H1 (cell line): ENCODE measurements around the gene MSI2.

ENCODE experiments used
- CTCF ChIP-seq, 3 experiments: IDR thresholded peaks; 1 replicate in 2 of 3; 2 replicates in 1 of 3; pipeline versions ENCODE4 v1.5.1 to v1.6.1; 2011; ENCODE audit warnings: low read length in 3 of 3, mild to moderate bottlenecking in 3 of 3, inconsistent platforms in 2 of 3, low read depth in 1 of 3, moderate library complexity in 1 of 3; ENCODE audit not compliant: insufficient read depth in 1 of 3; ENCODE audit errors: control extremely low read depth in 1 of 3
- EP300 ChIP-seq, 2 experiments: IDR thresholded peaks; 1 replicate in 1 of 2; 2 replicates in 1 of 2; pipeline ENCODE4 v1.6.1; 2011 to 2012; ENCODE audit warnings: low read depth in 2 of 2, low read length in 2 of 2, mild to moderate bottlenecking in 2 of 2, borderline replicate concordance in 1 of 2, inconsistent platforms in 1 of 2, moderate library complexity in 1 of 2
- EZH2 ChIP-seq: fragments of 200-600 bp; sonication (generic); IDR thresholded peaks from 2 replicates; pipeline ENCODE4 v1.7.1; 2012; ENCODE audit warnings: low read depth, mild to moderate bottlenecking, moderate library complexity, low read length, inconsistent platforms; ENCODE audit not compliant: severe bottlenecking
- MAX ChIP-seq: IDR thresholded peaks from 2 replicates; pipeline ENCODE4 v1.6.1; 2012; ENCODE audit warnings: inconsistent platforms
- SIN3A ChIP-seq, 2 experiments: IDR thresholded peaks in 1 of 2; conservative IDR thresholded peaks in 1 of 2; 2 replicates each; pipeline ENCODE4 v1.6.1; 2011 to 2012; ENCODE audit warnings: low read length in 2 of 2, improper control_type of control experiment in 1 of 2, low read depth in 1 of 2, mild to moderate bottlenecking in 1 of 2
- TAF1 ChIP-seq: IDR thresholded peaks from 2 replicates; pipeline ENCODE4 v1.6.1; 2011; ENCODE audit warnings: mild to moderate bottlenecking, low read depth, low read length
- YY1 ChIP-seq: IDR thresholded peaks from 2 replicates; pipeline ENCODE4 v1.6.1; 2011; ENCODE audit warnings: low read depth, mild to moderate bottlenecking, low read length

- TF ChIP-seq MAX (no peak), EP300 (IDR thresholded peaks at IDR 0.05; ENCODE audit: borderline replicate concordance in 1 of 2, low read depth in 2 of 2, low read length in 2 of 2) (no peak), CTCF (IDR thresholded peaks at IDR 0.05; ENCODE audit: control extremely low read depth in 1 of 3, insufficient read depth in 1 of 3, low read depth in 1 of 3, low read length in 3 of 3) (no peak), TAF1 (no peak), YY1 (no peak), SIN3A (conservative IDR thresholded peaks at IDR 0.05 in 1 of 2, IDR thresholded peaks at IDR 0.05 in 1 of 2; ENCODE audit: low read depth in 1 of 2, low read length in 2 of 2) (no peak), EZH2 (no peak)
Measured at GRCh38 chr17:57532556-57532955, 276.2 kb downstream of the MSI2 start.
